A673 (cell line): ENCODE results near the gene RHOF. TPM values are rescaled to one million over a fixed set of nuclear protein-coding genes. Genes with fewer than 3 reads are reported as not detected.
A peak's percentile ranks its signal among the peaks of the same experiment; 100 is the strongest.

Experiments used
- BruUV-seq: library from RNA; stranded (reverse); fragments of 400-500 nt; replicated peaks from 2 replicates; lab custom pipeline; 2021; lab: Mats Ljungman, UMichigan
- CTCF ChIA-PET: fragments of 300-600 bp; sonication (Branson Sonifier 250); formaldehyde crosslinking; loops from one replicate; lab custom pipeline; 2022; ENCODE audit warnings: antibody characterized with exemption; lab: Charles Lee
- POLR2A ChIA-PET: fragments of 300-600 bp; sonication (Branson Sonifier 250); formaldehyde crosslinking; loops from one replicate; lab custom pipeline; 2022; ENCODE audit warnings: antibody characterized with exemption; ENCODE audit not compliant: low non-redundant PET; lab: Charles Lee
- DNase-seq: peaks from one replicate; pipeline ENCODE4 v3.0.0-alpha.2; 2015; ENCODE audit warnings: low spot score
- H3K27ac ChIP-seq: fragments of 200-600 bp; sonication (generic); 2 replicates; pipeline ENCODE4 v1.5.1; 2016; ENCODE audit warnings: mixed run types, low read depth, mild to moderate bottlenecking, mixed read lengths, antibody characterized with exemption, low read length; ENCODE audit not compliant: poor library complexity, severe bottlenecking
- H3K27me3 ChIP-seq: fragments of 200-600 bp; sonication (generic); replicated peaks from 2 replicates; pipeline ENCODE4 v1.6.1; 2017; ENCODE audit warnings: mixed run types, low read depth, mild to moderate bottlenecking, mixed read lengths, antibody characterized with exemption, low read length; ENCODE audit not compliant: insufficient read depth, poor library complexity
- H3K36me3 ChIP-seq: fragments of 200-600 bp; sonication (generic); 2 replicates; pipeline ENCODE4 v1.6.1; 2016; ENCODE audit warnings: mixed run types, mild to moderate bottlenecking, mixed read lengths, antibody characterized with exemption, low read length; ENCODE audit not compliant: insufficient read depth, poor library complexity, severe bottlenecking
- H3K4me1 ChIP-seq: fragments of 200-600 bp; sonication (generic); 2 replicates; pipeline ENCODE4 v1.6.1; 2017; ENCODE audit warnings: mixed run types, mild to moderate bottlenecking, mixed read lengths, antibody characterized with exemption, low read length; ENCODE audit not compliant: insufficient read depth, poor library complexity, severe bottlenecking
- H3K4me3 ChIP-seq: fragments of 200-600 bp; sonication (generic); 2 replicates; pipeline ENCODE4 v1.5.1; 2016; ENCODE audit warnings: low read depth, mixed run types, mild to moderate bottlenecking, mixed read lengths, low read length; ENCODE audit not compliant: poor library complexity, severe bottlenecking
- H3K9me3 ChIP-seq: fragments of 200-600 bp; sonication (generic); 2 replicates; pipeline ENCODE4 v1.6.1; 2016; ENCODE audit warnings: mixed run types, low read depth, mild to moderate bottlenecking, mixed read lengths, antibody characterized with exemption, low read length; ENCODE audit not compliant: poor library complexity, severe bottlenecking
- EZH2 ChIP-seq: fragments of 200-600 bp; sonication (generic); IDR thresholded peaks from 2 replicates; pipeline ENCODE4 v1.6.1; 2017; ENCODE audit warnings: borderline replicate concordance, low read depth, mild to moderate bottlenecking, mixed read lengths, antibody characterized with exemption, low read length; ENCODE audit not compliant: poor library complexity, severe bottlenecking
- intact Hi-C: fragments of 100-400 bp; cut with micrococcal nuclease; formaldehyde crosslinking; loops from one replicate; pipeline ENCODE4 v1.10.0; 2022; ENCODE audit not compliant: unreplicated experiment
- total RNA-seq: library from RNA; stranded (reverse); gene quantifications from 2 replicates; pipeline ENCODE4 v1.2.3, GENCODE V29; 2021
- TF ChIP-seq, protein P1 (sequence below): fragments of 300-800, 200-600 bp; sonication (generic); conservative IDR thresholded peaks from 2 replicates; pipeline ENCODE4 v1.5.1; 2017; ENCODE audit warnings: low read depth, mild to moderate bottlenecking, antibody characterized with exemption, low read length, moderate library complexity, mixed read lengths

RHOF gene
- total RNA-seq, 1 experiment from 2014 or later: 21.1 TPM

DNA sequence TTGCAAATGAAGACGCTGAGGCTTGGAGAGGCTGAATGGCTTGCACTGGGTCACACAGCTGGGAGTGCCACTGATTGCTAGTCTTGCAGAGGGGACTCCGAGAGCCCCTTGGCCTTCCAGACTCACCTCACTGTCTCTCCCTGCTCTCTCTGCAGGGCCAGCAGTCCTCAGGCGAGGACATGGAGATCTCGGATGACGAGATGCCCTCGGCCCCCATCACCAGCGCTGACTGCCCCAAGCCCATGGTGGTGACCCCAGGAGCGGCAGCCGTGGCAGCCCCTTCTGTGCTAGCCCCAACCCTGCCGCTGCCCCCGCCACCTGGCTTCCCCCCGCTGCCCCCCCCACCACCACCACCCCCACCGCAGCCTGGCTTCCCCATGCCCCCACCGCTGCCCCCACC, 20.5 kb upstream of the RHOF start:
- Histone ChIP-seq H3K36me3 (peaks cover 64% of the 10 kb centered on the region), H3K27me3 (no peaks in the 10 kb centered on the region), H3K4me1 (peaks cover 17% of the 10 kb centered on the region), H3K27ac (peak overlapping the region; percentile 47), H3K4me3 (no peak overlapping the region), H3K9me3 (no peaks in the 10 kb centered on the region)
- intact Hi-C loops: no loop called here
- DNase-seq: no peak
- no peak for TF ChIP-seq EZH2
- TF ChIP-seq, protein P1, sequence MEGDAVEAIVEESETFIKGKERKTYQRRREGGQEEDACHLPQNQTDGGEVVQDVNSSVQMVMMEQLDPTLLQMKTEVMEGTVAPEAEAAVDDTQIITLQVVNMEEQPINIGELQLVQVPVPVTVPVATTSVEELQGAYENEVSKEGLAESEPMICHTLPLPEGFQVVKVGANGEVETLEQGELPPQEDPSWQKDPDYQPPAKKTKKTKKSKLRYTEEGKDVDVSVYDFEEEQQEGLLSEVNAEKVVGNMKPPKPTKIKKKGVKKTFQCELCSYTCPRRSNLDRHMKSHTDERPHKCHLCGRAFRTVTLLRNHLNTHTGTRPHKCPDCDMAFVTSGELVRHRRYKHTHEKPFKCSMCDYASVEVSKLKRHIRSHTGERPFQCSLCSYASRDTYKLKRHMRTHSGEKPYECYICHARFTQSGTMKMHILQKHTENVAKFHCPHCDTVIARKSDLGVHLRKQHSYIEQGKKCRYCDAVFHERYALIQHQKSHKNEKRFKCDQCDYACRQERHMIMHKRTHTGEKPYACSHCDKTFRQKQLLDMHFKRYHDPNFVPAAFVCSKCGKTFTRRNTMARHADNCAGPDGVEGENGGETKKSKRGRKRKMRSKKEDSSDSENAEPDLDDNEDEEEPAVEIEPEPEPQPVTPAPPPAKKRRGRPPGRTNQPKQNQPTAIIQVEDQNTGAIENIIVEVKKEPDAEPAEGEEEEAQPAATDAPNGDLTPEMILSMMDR: no peak
- no TSS peak for BruUV-seq
- ChIA-PET POLR2A (no interaction called here), CTCF (no interaction called here)

DNA sequence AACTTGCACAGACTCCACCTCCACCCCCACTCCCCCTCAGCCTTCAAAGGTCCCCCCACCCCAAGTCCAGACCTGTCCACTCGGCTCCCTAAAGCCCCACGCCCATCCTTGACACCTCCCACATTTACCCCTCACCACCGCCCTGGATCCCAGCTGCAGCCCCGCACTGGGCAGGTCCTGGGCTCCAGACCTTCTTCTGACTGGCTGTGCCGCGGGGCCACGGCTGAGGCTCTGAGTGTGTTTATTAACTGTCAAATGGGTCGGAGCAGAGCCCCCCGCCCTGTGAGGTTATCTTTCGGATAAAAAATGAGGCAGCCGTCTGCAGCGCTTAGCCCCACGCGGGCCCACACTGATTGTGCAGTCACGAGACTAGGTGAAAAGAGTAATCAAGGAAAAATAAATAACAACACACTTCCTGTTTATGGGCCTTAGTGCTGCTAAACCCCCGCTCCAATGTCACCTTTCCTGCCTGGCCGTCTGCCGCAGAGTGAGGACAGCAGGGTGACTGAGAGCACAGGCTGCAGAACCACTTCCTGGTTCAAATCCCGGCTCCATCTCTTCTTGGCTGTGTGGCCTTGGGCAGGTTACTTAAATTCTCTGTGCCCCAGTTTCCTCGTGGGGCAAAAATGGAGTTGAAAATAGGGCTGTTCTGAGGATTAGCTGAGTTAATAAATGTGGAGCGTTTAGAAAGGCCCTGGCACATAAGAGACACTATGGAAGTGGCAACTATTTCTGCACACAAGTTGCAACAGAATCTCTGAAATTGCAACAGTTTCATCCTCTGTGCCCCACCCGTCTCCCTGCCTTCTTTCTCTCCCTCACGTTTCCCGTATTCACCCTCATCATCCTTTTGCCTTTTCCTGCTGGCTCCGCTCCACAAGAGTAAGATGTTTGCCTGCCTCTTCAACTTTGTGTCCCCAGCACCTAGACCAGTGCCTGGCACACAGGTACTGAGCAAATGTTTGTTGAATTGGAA, 19.7 kb upstream of the RHOF start:
- Histone ChIP-seq H3K4me3 (peak overlapping the region; percentile 38), H3K36me3 (peaks cover 69% of the 10 kb centered on the region), H3K4me1 (peaks cover 17% of the 10 kb centered on the region), H3K27ac (peak overlapping the region; percentile 47), H3K9me3 (no peaks in the 10 kb centered on the region), H3K27me3 (no peaks in the 10 kb centered on the region)
- intact Hi-C loops: loop anchor here (1.0 kb wide), 1 partner anchor 18 kb away; no protein-coding TSS in a partner anchor
- POLR2A ChIA-PET: no interaction called here
- TF ChIP-seq, protein P1: no peak
- TF ChIP-seq EZH2: no peak
- DNase-seq: no peak
- BruUV-seq: no TSS peak
- CTCF ChIA-PET: interaction anchor here (0.8 to 2.5 kb wide), 2 partner anchors 19 to 101 kb away, joined by 3 to 82 read pairs; partner anchors contain the start of genes RHOF and TMEM120B

DNA sequence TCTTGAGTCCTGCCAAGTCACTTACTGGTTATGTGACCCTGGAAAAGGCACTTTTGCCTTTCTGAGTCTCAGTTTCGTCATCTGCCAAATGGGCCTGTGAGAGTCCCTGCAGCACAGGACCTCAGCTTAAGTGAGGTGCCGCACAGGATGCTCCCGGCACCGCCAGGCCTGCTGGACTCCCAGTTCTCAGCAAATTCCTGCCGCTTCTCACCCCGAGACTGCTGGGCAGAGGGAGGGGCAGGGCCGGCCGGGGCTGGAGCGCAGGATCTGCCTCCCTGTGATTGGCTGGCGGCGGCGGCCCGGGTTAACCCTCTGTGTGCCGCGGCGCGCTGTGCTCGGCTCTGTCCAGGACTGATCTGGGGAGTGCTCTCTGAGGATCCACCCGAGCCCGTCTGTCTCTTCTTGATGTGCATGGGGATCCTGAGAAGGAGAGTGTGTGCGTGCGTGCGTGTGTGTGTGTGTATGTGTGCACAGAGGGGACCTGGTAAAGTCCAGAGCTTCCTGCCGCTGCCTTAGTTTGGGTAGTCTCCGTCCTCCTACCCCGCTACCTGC, 18.9 kb upstream of the RHOF start:
- Histone ChIP-seq H3K9me3 (no peaks in the 10 kb centered on the region), H3K4me3 (peak overlapping the region; percentile 38), H3K36me3 (peaks cover 63% of the 10 kb centered on the region), H3K27me3 (no peaks in the 10 kb centered on the region), H3K27ac (no peak overlapping the region), H3K4me1 (peaks cover 17% of the 10 kb centered on the region)
- CTCF ChIA-PET: interaction anchor here (0.5 to 2.5 kb wide), 10 partner anchors 13 to 594 kb away, joined by 3 to 82 read pairs (median 4); partner anchors contain the start of genes RHOF and TMEM120B
- BruUV-seq: no TSS peak
- intact Hi-C loops: loop anchor here (1.0 kb wide), 1 partner anchor 17 kb away; no protein-coding TSS in a partner anchor
- TF ChIP-seq, protein P1: peak; percentile 31; the same call in 1 of the 2 replicates
- no peak for TF ChIP-seq EZH2
- DNase-seq: peak; percentile 64
- POLR2A ChIA-PET: no interaction called here
